GM12878 (cell line): ENCODE results near the gene RIMS3. TPM values are rescaled to one million over a fixed set of nuclear protein-coding genes. Genes with fewer than 3 reads are reported as not detected.

ENCODE experiments used
- BACH1 ChIP-seq: fragments of 450-650 bp; IDR thresholded peaks from 2 replicates; pipeline ENCODE4 v1.6.1; 2017; ENCODE audit warnings: mild to moderate bottlenecking, borderline replicate concordance
- CHD2 ChIP-seq: IDR thresholded peaks from 2 replicates; pipeline ENCODE4 v1.6.1; 2011; ENCODE audit warnings: low read depth, low read length, improper control_type of control experiment, borderline replicate concordance
- NFYB ChIP-seq: IDR thresholded peaks from 2 replicates; pipeline ENCODE4 v1.6.1; 2011; ENCODE audit warnings: low read depth, mild to moderate bottlenecking, low read length, improper control_type of control experiment, moderate library complexity; ENCODE audit not compliant: insufficient read depth
- PBX3 ChIP-seq: IDR thresholded peaks from 2 replicates; pipeline ENCODE4 v1.6.1; 2011; ENCODE audit warnings: mild to moderate bottlenecking, low read depth, low read length, moderate library complexity; ENCODE audit not compliant: insufficient replicate concordance
- PML ChIP-seq: IDR thresholded peaks from 2 replicates; pipeline ENCODE4 v1.6.1; 2012; ENCODE audit warnings: low read length, inconsistent platforms
- SUPT20H ChIP-seq: IDR thresholded peaks from 2 replicates; pipeline ENCODE4 v1.6.1; 2011; ENCODE audit warnings: low read depth, mild to moderate bottlenecking, low read length, moderate library complexity, borderline replicate concordance; ENCODE audit not compliant: control insufficient read depth
- TBL1XR1 ChIP-seq: IDR thresholded peaks from 2 replicates; pipeline ENCODE4 v1.6.1; 2012; ENCODE audit warnings: low read depth, low read length, improper control_type of control experiment
- TCF12 ChIP-seq: IDR thresholded peaks from 2 replicates; pipeline ENCODE4 v1.6.1; 2011; ENCODE audit warnings: low read depth, mild to moderate bottlenecking, low read length
- polyA plus RNA-seq, 11 experiments: library from polyadenylated mRNA; depleted of rRNA in 4 of 11; unstranded in 6 of 11; stranded (reverse) in 5 of 11; fragments of >200 nt; fragmentation: Nextera tagmentation in 4 of 11; fragmentation: Illumina TruSeq in 1 of 11; extraction: Ambion mirVana in 4 of 11; extraction: Trizol in 1 of 11; gene quantifications; 1 replicate in 1 of 11; 2 replicates in 10 of 11; pipeline versions ENCODE4 v1.2.1 to v1.2.3, GENCODE V29; 2011 to 2016; ENCODE audit warnings: inconsistent platforms in 2 of 11, missing spikeins in 2 of 11, low read depth in 1 of 11
- total RNA-seq, 4 experiments: library from RNA; depleted of rRNA in 3 of 4; stranded (reverse); fragments of >200 nt in 3 of 4; fragmentation: Illumina TruSeq in 1 of 4; extraction: Trizol in 1 of 4; gene quantifications; 2 replicates each; pipeline versions ENCODE4 v1.2.1 to v1.2.3, GENCODE V29; 2013 to 2021
- TF ChIP-seq, protein P1 (sequence below): fragments of 450-650 bp; conservative IDR thresholded peaks from 2 replicates; pipeline ENCODE4 v1.6.1; 2017; ENCODE audit warnings: mild to moderate bottlenecking, moderate library complexity

RIMS3 gene
- total and polyA plus RNA-seq, 10 of the 15 experiments (the other 5 are each of a cell fraction or from before 2014, with no cell fraction given), result 0.02 to 4.7 (median 0.39) TPM

- TF ChIP-seq PBX3 (no peak), CHD2 (no peak), BACH1 (no peak), PML (no peak), TCF12 (no peak), SUPT20H (no peak), TBL1XR1 (no peak), NFYB (no peak)
- TF ChIP-seq, protein P1, sequence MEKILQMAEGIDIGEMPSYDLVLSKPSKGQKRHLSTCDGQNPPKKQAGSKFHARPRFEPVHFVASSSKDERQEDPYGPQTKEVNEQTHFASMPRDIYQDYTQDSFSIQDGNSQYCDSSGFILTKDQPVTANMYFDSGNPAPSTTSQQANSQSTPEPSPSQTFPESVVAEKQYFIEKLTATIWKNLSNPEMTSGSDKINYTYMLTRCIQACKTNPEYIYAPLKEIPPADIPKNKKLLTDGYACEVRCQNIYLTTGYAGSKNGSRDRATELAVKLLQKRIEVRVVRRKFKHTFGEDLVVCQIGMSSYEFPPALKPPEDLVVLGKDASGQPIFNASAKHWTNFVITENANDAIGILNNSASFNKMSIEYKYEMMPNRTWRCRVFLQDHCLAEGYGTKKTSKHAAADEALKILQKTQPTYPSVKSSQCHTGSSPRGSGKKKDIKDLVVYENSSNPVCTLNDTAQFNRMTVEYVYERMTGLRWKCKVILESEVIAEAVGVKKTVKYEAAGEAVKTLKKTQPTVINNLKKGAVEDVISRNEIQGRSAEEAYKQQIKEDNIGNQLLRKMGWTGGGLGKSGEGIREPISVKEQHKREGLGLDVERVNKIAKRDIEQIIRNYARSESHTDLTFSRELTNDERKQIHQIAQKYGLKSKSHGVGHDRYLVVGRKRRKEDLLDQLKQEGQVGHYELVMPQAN, result no peak
- TF ChIP-seq, all 136 proteins: peak for 0
These were observed 47.0 kb upstream of the RIMS3 start (continued) for GRCh38 chr1:40712405-40712944.
